ENCODE measurements around the gene GFRA1. TPM values are rescaled to one million over a fixed set of nuclear protein-coding genes. Genes with fewer than 3 reads are reported as not detected.

The GFRA1 gene
- polyA plus RNA-seq, 1 of the 3 experiments (the other 2 are of a cell fraction) = 1.6 TPM

DNA sequence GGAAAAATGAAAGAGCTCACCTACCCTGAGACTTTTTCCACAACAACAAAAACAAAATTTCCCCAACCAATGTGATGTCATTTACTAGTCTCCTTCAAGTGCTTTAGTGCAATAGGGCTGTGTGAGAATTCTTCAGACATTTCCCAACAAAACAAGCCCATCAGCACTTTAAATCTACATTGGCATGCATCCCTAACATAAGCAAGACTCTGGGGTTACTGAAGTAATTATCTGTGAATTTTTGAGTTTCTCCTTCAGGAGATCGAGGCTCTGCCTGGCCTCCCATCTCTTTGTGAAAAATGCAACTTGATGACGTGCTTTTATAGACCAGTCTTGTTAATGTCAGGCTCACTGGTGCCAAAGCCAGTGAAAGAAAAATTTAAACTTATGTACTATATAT, 255.6 kb downstream of the GFRA1 start:
- no peak for DNase-seq
- ChIA-PET CTCF (no interaction called here), POLR2A (no interaction called here)
- Histone ChIP-seq H2AFZ (ENCODE audit: low read depth) (no peak overlapping the region), H3K9me3 (no peaks in the 10 kb centered on the region), H3K36me3 (replicated peaks in 1 of 2; ENCODE audit: control insufficient read depth in 1 of 2, insufficient read depth in 2 of 2, low read length in 1 of 2) (no peaks in the 10 kb centered on the region), H3K27me3 (ENCODE audit: insufficient read depth) (no peaks in the 10 kb centered on the region), H3K9ac (no peak overlapping the region), H3K79me2 (ENCODE audit: insufficient read depth) (no peaks in the 10 kb centered on the region), H4K20me1 (ENCODE audit: insufficient read depth) (no peaks in the 10 kb centered on the region), H3K27ac (ENCODE audit: low read depth in 2 of 2, low read length in 1 of 2) (no peak overlapping the region), H3K9me2 (no peaks in the 10 kb centered on the region), H3K4me1 (ENCODE audit: control insufficient read depth in 1 of 2, insufficient read depth in 2 of 2, low read depth in 1 of 2, low read length in 1 of 2) (peaks cover 0 to 3% of the 10 kb centered on the region in 2 experiments; a peak in 2 of 4 replicates), H3K4me3 (ENCODE audit: low read depth in 2 of 2, low read length in 1 of 2) (no peak overlapping the region), H3K4me2 (no peak overlapping the region), H3F3A (replicated peaks; ENCODE audit: insufficient read depth) (no peaks in the 10 kb centered on the region)
- TF ChIP-seq TAF1 (IDR thresholded peaks at IDR 0.05; ENCODE audit: borderline replicate concordance, low read depth, low read length) (no peak), RFX5 (IDR thresholded peaks at IDR 0.05; ENCODE audit: low read length) (no peak), MEF2A (IDR thresholded peaks at IDR 0.05; ENCODE audit: borderline replicate concordance, low read depth) (no peak), FOXJ3 (CRISPR knock-in tag; IDR thresholded peaks at IDR 0.05) (no peak), GATA2 (CRISPR knock-in tag; IDR thresholded peaks at IDR 0.05) (no peak), JUND (IDR thresholded peaks at IDR 0.05) (no peak), POLR2AphosphoS5 (IDR thresholded peaks at IDR 0.05; ENCODE audit: low read depth, low read length) (no peak), GABPA (IDR thresholded peaks at IDR 0.05; ENCODE audit: low read depth) (no peak), EP300 (IDR thresholded peaks at IDR 0.05; ENCODE audit: borderline replicate concordance in 1 of 2, low read depth in 1 of 2, low read length in 1 of 2) (no peak), FOSL2 (IDR thresholded peaks at IDR 0.05; ENCODE audit: borderline replicate concordance, low read depth) (no peak), REST (IDR thresholded peaks at IDR 0.05; ENCODE audit: low read depth, low read length) (no peak), SIN3A (IDR thresholded peaks at IDR 0.05; ENCODE audit: borderline replicate concordance, low read depth, low read length) (no peak), IRF3 (IDR thresholded peaks at IDR 0.05; ENCODE audit: low read depth, low read length) (no peak), NRF1 (IDR thresholded peaks at IDR 0.05; ENCODE audit: low read depth, low read length) (no peak), TEAD4 (IDR thresholded peaks at IDR 0.05; ENCODE audit: borderline replicate concordance, insufficient read depth) (no peak)
- TF ChIP-seq, protein P1, sequence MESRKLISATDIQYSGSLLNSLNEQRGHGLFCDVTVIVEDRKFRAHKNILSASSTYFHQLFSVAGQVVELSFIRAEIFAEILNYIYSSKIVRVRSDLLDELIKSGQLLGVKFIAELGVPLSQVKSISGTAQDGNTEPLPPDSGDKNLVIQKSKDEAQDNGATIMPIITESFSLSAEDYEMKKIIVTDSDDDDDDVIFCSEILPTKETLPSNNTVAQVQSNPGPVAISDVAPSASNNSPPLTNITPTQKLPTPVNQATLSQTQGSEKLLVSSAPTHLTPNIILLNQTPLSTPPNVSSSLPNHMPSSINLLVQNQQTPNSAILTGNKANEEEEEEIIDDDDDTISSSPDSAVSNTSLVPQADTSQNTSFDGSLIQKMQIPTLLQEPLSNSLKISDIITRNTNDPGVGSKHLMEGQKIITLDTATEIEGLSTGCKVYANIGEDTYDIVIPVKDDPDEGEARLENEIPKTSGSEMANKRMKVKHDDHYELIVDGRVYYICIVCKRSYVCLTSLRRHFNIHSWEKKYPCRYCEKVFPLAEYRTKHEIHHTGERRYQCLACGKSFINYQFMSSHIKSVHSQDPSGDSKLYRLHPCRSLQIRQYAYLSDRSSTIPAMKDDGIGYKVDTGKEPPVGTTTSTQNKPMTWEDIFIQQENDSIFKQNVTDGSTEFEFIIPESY (IDR thresholded peaks at IDR 0.05; ENCODE audit: borderline replicate concordance, low read depth) = no peak
- 9% methylated on average over 2 of the region's 2 CpGs for WGBS (ENCODE audit: low lambda C conversion rate)

Data from SK-N-SH (cell line).